Effector memory CD8-positive, alpha-beta T cell (primary cell): ENCODE results near the gene TRIM7.

Experiments
- ATAC-seq: fragments of 150-1000 bp; cut with Tn5 transposase; replicated peaks from 2 replicates; pipeline ENCODE4 v1.10.0; 2021; ENCODE audit warnings: mild to moderate bottlenecking, moderate library complexity
- DNase-seq, 3 experiments: peaks; one replicate each; pipeline ENCODE4 v3.0.0; 2021
- H3K27ac Mint-ChIP-seq, 2 donors: one replicate each; pipeline ENCODE4 v1.8.0; 2022; ENCODE audit warnings: mild to moderate bottlenecking in 2 of 2, mixed read lengths in 2 of 2, moderate library complexity in 2 of 2
- H3K27me3 Mint-ChIP-seq, 2 donors: one replicate each; pipeline ENCODE4 v1.8.0; 2022; ENCODE audit warnings: mixed read lengths in 2 of 2
- H3K36me3 Mint-ChIP-seq: one replicate; pipeline ENCODE4 v1.8.0; 2022; ENCODE audit warnings: mild to moderate bottlenecking, moderate library complexity, mixed read lengths; ENCODE audit not compliant: insufficient read depth
- H3K4me1 Mint-ChIP-seq, 2 donors: one replicate each; pipeline ENCODE4 v1.8.0; 2022; ENCODE audit warnings: low read depth in 2 of 2, mixed read lengths in 2 of 2
- H3K4me3 Mint-ChIP-seq, 2 donors: one replicate each; pipeline ENCODE4 v1.8.0; 2022; ENCODE audit warnings: mild to moderate bottlenecking in 2 of 2, mixed read lengths in 2 of 2, moderate library complexity in 2 of 2
- H3K9me3 Mint-ChIP-seq, 2 donors: one replicate each; pipeline ENCODE4 v1.8.0; 2022; ENCODE audit warnings: mixed read lengths in 2 of 2

TRIM7 gene

DNA sequence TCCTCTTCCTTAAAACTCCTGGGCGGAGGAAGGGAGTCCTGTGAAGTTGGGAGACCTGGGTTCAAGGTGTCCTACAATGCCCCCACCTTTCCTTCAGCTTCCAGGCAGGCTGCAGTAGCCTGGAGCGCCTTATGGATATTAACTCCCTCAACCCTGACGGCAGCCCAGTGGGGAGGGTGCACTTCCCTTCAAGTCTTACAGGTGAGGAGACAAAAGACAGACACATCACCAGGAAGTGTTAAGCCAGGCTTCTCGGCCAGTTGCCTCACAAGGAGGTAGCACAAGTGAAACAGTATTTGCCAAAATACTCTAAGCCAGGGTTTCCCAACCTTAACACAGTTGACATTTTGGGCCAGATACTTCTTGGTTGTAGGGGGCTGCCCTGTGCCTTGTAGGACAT is 4.2 kb downstream of the TRIM7 start:
- peaks cover 6 to 10% of the 10 kb centered on the region in 2 donors for H3K4me1 Mint-ChIP-seq
- ATAC-seq = no peak
- H3K36me3 Mint-ChIP-seq = peaks cover 8% of the 10 kb centered on the region
- H3K9me3 Mint-ChIP-seq = no peaks in the 10 kb centered on the region
- H3K27me3 Mint-ChIP-seq = peaks cover 0 to 2% of the 10 kb centered on the region in 2 donors
- no peak overlapping the region for H3K4me3 Mint-ChIP-seq
- H3K27ac Mint-ChIP-seq = no peak overlapping the region
- no peak for DNase-seq

DNA sequence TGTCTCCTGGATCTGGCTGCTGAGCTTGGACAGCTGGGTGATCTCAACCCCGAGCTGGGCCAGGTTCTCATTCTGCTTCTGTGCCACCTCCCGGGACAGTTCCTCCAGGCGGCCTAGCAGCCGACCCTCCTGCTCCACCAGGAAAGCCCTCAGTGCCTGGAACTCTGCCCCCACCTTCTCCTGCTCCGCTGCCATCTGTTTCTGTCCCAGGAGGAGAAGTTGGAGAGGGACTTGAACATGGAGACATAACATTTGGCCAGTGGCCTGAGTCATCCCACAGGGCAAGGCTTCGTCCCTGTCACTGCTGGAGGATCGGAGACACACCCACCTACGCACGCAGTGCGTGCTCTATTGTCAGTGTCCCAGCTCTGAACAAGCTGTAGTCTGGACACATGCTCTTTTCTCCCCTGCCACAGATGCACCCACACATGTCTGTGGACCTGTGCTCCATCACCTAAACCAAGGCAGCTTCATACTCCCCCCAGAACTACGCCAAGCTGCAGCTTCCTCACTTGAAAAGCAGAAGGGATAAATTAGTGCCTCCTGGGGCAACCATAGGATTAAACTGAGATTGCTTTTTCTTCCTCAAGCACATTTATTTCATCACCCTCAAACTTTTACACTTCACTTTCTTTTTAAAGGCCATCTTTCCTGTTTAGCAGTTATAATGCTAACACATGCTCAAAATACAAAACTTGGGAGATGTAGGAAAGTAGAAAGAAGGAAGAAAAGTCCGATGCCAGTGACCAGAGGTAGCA is 4.9 kb downstream of the TRIM7 start:
- peaks cover 4 to 6% of the 10 kb centered on the region in 2 donors for H3K4me1 Mint-ChIP-seq
- ATAC-seq = no peak
- DNase-seq = no peak
- H3K27me3 Mint-ChIP-seq = no peaks in the 10 kb centered on the region
- H3K36me3 Mint-ChIP-seq = peaks cover 3% of the 10 kb centered on the region
- no peak overlapping the region for H3K27ac Mint-ChIP-seq
- no peaks in the 10 kb centered on the region for H3K9me3 Mint-ChIP-seq
- no peak overlapping the region for H3K4me3 Mint-ChIP-seq

- no peak overlapping the region for H3K4me3 Mint-ChIP-seq
- H3K9me3 Mint-ChIP-seq = no peaks in the 10 kb centered on the region
- no peaks in the 10 kb centered on the region for H3K27me3 Mint-ChIP-seq
- DNase-seq = no peak
- H3K4me1 Mint-ChIP-seq = peaks cover 1 to 3% of the 10 kb centered on the region in 2 donors
- no peak for ATAC-seq
- no peaks in the 10 kb centered on the region for H3K36me3 Mint-ChIP-seq
- no peak overlapping the region for H3K27ac Mint-ChIP-seq
These were observed 6.0 kb downstream of the TRIM7 start for GRCh38 chr5:181198905-181199519.

- no peak for ATAC-seq
- Mint-ChIP-seq H3K9me3 (no peaks in the 10 kb centered on the region), H3K36me3 (no peaks in the 10 kb centered on the region), H3K27me3 (no peaks in the 10 kb centered on the region), H3K27ac (no peak overlapping the region), H3K4me3 (no peak overlapping the region), H3K4me1 (no peaks in the 10 kb centered on the region)
- no peak for DNase-seq
These were observed 6.8 kb downstream of the TRIM7 start for GRCh38 chr5:181198106-181198685.

DNA sequence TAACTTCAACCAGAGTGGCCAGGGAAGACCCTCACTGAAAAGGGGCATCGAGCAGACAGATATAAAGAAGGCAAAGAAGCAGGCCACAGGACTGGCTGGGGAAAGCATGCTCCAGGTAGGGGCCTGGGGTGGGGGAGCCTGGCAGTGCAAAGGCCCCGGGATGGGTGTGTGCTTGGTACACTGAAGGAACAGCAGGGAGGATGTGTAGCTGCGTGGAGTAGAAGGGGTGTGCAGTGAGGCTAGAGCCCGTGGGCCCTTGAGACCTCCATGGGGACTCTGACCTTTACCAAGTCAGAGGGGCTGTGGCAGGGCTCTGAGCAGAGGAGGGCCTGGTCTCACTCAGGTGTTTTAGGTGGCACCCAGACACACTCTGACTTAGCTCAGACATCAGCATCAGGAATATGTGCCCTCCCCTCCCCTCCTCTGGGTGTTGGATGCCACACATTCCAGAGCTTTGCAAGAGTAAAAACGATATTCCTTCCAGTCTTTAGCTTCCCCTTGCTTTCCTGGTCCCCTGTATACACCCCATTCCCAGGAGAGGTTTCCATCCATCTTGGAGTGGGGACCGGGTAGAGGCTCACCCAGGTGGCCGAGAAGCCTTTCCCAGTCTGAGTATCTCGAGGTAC is 7.6 kb downstream of the TRIM7 start:
- peaks cover 6% of the 10 kb centered on the region for H3K36me3 Mint-ChIP-seq
- H3K4me3 Mint-ChIP-seq = no peak overlapping the region
- peaks cover 5 to 6% of the 10 kb centered on the region in 2 donors for H3K4me1 Mint-ChIP-seq
- no peak overlapping the region for H3K27ac Mint-ChIP-seq
- ATAC-seq (no peak), DNase-seq (no peak)
- H3K9me3 Mint-ChIP-seq = no peaks in the 10 kb centered on the region
- no peaks in the 10 kb centered on the region for H3K27me3 Mint-ChIP-seq

GRCh38 chr5:181195249-181195761 is 9.7 kb downstream of the TRIM7 start:
- no peak for ATAC-seq
- H3K27ac Mint-ChIP-seq = no peak overlapping the region
- no peak for DNase-seq
- no peak overlapping the region for H3K4me3 Mint-ChIP-seq
- H3K27me3 Mint-ChIP-seq = peaks cover 0 to 7% of the 10 kb centered on the region in 2 donors
- peaks cover 27% of the 10 kb centered on the region for H3K36me3 Mint-ChIP-seq
- peaks cover 17 to 18% of the 10 kb centered on the region in 2 donors for H3K4me1 Mint-ChIP-seq
- H3K9me3 Mint-ChIP-seq = peaks cover 0 to 3% of the 10 kb centered on the region in 2 donors

GRCh38 chr5:181194489-181195248 is 10.3 kb downstream of the TRIM7 start:
- H3K27ac Mint-ChIP-seq = no peak overlapping the region

GRCh38 chr5:181193656-181194055 is 11.3 kb downstream of the TRIM7 start:
- ATAC-seq (no peak), DNase-seq (no peak)
- Mint-ChIP-seq H3K4me1 (peaks cover 26 to 30% of the 10 kb centered on the region in 2 donors), H3K27ac (no peak overlapping the region), H3K27me3 (peaks cover 0 to 10% of the 10 kb centered on the region in 2 donors), H3K36me3 (peaks cover 44% of the 10 kb centered on the region), H3K4me3 (no peak overlapping the region), H3K9me3 (peaks cover 2 to 7% of the 10 kb centered on the region in 2 donors)

More at GRCh38 chr5:181194489-181195248, 10.3 kb downstream of the TRIM7 start:
- no peak overlapping the region for H3K4me3 Mint-ChIP-seq
- peaks cover 20 to 24% of the 10 kb centered on the region in 2 donors for H3K4me1 Mint-ChIP-seq
- peaks cover 0 to 7% of the 10 kb centered on the region in 2 donors for H3K27me3 Mint-ChIP-seq
- DNase-seq = no peak
- no peak for ATAC-seq
- peaks cover 0 to 3% of the 10 kb centered on the region in 2 donors for H3K9me3 Mint-ChIP-seq
- peaks cover 33% of the 10 kb centered on the region for H3K36me3 Mint-ChIP-seq

GRCh38 chr5:181192337-181193046 is 12.5 kb downstream of the TRIM7 start:
- peaks cover 7 to 11% of the 10 kb centered on the region in 2 donors for H3K9me3 Mint-ChIP-seq
- ATAC-seq (no peak), DNase-seq (no peak)
- H3K27ac Mint-ChIP-seq = peak overlapping the region; percentile 100
- peaks cover 0 to 15% of the 10 kb centered on the region in 2 donors for H3K27me3 Mint-ChIP-seq
- peaks cover 55% of the 10 kb centered on the region for H3K36me3 Mint-ChIP-seq
- peak overlapping the region; percentile 97 to 99 for H3K4me3 Mint-ChIP-seq
- peaks cover 33 to 37% of the 10 kb centered on the region in 2 donors for H3K4me1 Mint-ChIP-seq

DNA sequence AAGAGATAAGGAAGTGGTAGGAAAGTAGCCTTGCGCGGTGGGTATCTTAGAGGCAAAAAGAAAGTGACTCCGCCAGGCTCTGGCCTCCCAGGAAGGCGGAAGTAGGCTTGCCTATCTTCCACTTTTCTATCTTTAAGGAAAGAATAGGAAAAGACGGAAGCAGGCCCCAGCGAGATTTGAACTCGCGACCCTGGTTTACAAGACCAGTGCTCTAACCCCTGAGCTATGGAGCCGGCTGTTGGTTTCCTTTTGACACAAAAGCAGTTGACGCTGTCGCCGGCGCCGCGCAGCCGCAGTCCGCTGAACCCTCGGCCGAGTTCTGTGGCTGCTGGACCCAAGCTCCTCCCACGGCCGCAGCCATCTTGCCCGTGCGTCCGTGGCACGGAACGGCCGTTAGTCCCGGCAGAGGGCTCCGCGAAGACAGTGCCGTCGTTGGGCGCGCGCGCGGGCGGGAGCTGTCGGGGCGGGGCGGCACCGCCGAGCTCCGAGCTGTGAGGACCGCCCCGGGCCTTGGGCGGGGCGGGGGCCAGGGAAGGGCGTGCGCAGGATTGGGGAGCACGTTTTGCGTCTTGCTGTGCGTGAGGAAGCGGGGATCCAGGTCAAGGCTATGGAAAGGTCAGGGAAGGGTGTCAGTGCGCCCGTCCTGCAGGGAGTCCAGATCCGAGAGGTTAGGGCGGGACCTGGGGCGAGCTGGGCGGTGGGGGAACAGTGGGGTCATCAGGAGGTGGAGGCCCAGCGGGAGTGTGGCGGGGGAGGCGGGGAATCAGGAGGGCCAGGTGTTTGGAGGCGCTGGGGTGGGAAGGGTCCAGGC is 13.3 kb downstream of the TRIM7 start:
- ATAC-seq = peak; percentile 66
- Mint-ChIP-seq H3K27me3 (peaks cover 0 to 15% of the 10 kb centered on the region in 2 donors), H3K27ac (peak overlapping the region; percentile 100), H3K36me3 (peaks cover 63% of the 10 kb centered on the region), H3K9me3 (peaks cover 7 to 11% of the 10 kb centered on the region in 2 donors), H3K4me1 (peaks cover 33 to 39% of the 10 kb centered on the region in 2 donors), H3K4me3 (peak overlapping the region; percentile 97 to 99)
- DNase-seq = peak; percentile 95 to 99 (median 99)

GRCh38 chr5:181190711-181191525 is 14.1 kb downstream of the TRIM7 start:
- peaks cover 33 to 39% of the 10 kb centered on the region in 2 donors for H3K4me1 Mint-ChIP-seq
- peak overlapping the region; percentile 97 to 99 for H3K4me3 Mint-ChIP-seq
- peaks cover 7 to 11% of the 10 kb centered on the region in 2 donors for H3K9me3 Mint-ChIP-seq
- ATAC-seq (peak; percentile 6), DNase-seq (peak in 2 of 3 experiments; percentile 25 to 34)
- peaks cover 0 to 15% of the 10 kb centered on the region in 2 donors for H3K27me3 Mint-ChIP-seq
- peaks cover 67% of the 10 kb centered on the region for H3K36me3 Mint-ChIP-seq
- H3K27ac Mint-ChIP-seq = peak overlapping the region; percentile 100
